HepG2 (cell line): Measurements from ENCODE around the gene SPATS2. TPM values are rescaled to one million over a fixed set of nuclear protein-coding genes. Genes with fewer than 3 reads are reported as not detected.

Source experiments
- BHLHE40 ChIP-seq: IDR thresholded peaks from 2 replicates; pipeline ENCODE4 v1.6.1; 2011; ENCODE audit warnings: low read length, improper control_type of control experiment
- CBX5 ChIP-seq: sonication (generic); formaldehyde crosslinking; IDR thresholded peaks from 2 replicates; pipeline ENCODE4 v1.4.0; 2020; ENCODE audit warnings: missing genetic modification reagents, borderline replicate concordance
- FOXP1 ChIP-seq, 2 experiments: fragments of 450-650 bp in 1 of 2; IDR thresholded peaks; 2 replicates each; pipeline ENCODE4 v1.6.1; 2017 to 2018; ENCODE audit warnings: antibody characterized with exemption in 1 of 2
- HNRNPK ChIP-seq: fragments of 200-400 bp; formaldehyde crosslinking; IDR thresholded peaks from 2 replicates; pipeline ENCODE4 v1.6.1; 2018; ENCODE audit warnings: low read length, low read depth, moderate library complexity, mild to moderate bottlenecking; ENCODE audit not compliant: poor library complexity, severe bottlenecking
- JUND ChIP-seq: sonication (generic); formaldehyde crosslinking; IDR thresholded peaks from 2 replicates; pipeline ENCODE4 v1.8.0; 2022; ENCODE audit warnings: mild to moderate bottlenecking, missing genetic modification reagents
- KDM4B ChIP-seq: sonication (generic); formaldehyde crosslinking; IDR thresholded peaks from 2 replicates; pipeline ENCODE4 v1.4.0; 2020; ENCODE audit warnings: missing genetic modification reagents
- KMT2B ChIP-seq: IDR thresholded peaks from 2 replicates; pipeline ENCODE4 v1.6.1; 2016; ENCODE audit warnings: missing genetic modification reagents, missing compliant biosample characterization
- RFX1 ChIP-seq: fragments of 450-650 bp; IDR thresholded peaks from 2 replicates; pipeline ENCODE4 v1.6.1; 2017
- SATB2 ChIP-seq: sonication (generic); formaldehyde crosslinking; IDR thresholded peaks from 2 replicates; pipeline ENCODE4 v1.5.0; 2020; ENCODE audit warnings: missing genetic modification reagents
- SCMH1 ChIP-seq: sonication (generic); formaldehyde crosslinking; IDR thresholded peaks from 2 replicates; pipeline ENCODE4 v1.9.0; 2021; ENCODE audit warnings: missing genetic modification reagents, mild to moderate bottlenecking, borderline replicate concordance
- ZFY ChIP-seq: sonication (generic); formaldehyde crosslinking; IDR thresholded peaks from 2 replicates; pipeline ENCODE4 v1.4.0; 2020; ENCODE audit warnings: missing genetic modification reagents
- ZMYM3 ChIP-seq: sonication (generic); formaldehyde crosslinking; IDR thresholded peaks from 2 replicates; pipeline ENCODE4 v1.5.1; 2020; ENCODE audit warnings: mild to moderate bottlenecking, missing genetic modification reagents
- ZNF230 ChIP-seq: sonication (generic); formaldehyde crosslinking; IDR thresholded peaks from 2 replicates; pipeline ENCODE4 v1.4.0; 2020; ENCODE audit warnings: mild to moderate bottlenecking, missing genetic modification reagents
- ZNF34 ChIP-seq: sonication (generic); formaldehyde crosslinking; IDR thresholded peaks from 2 replicates; pipeline ENCODE4 v1.4.0; 2020; ENCODE audit warnings: mild to moderate bottlenecking, missing genetic modification reagents, borderline replicate concordance
- ZNF549 ChIP-seq: sonication (generic); formaldehyde crosslinking; IDR thresholded peaks from 2 replicates; pipeline ENCODE4 v1.5.0; 2020; ENCODE audit warnings: missing genetic modification reagents
- ZNF761 ChIP-seq: sonication (generic); formaldehyde crosslinking; conservative IDR thresholded peaks from 2 replicates; pipeline ENCODE4 v1.4.0; 2020; ENCODE audit warnings: mild to moderate bottlenecking, missing genetic modification reagents
- ZNF773 ChIP-seq: sonication (generic); formaldehyde crosslinking; IDR thresholded peaks from 2 replicates; pipeline ENCODE4 v1.4.0; 2020; ENCODE audit warnings: missing genetic modification reagents, borderline replicate concordance
- polyA plus RNA-seq, 8 experiments: library from polyadenylated mRNA; depleted of rRNA in 3 of 8; stranded (reverse) in 7 of 8; unstranded in 1 of 8; fragments of >200 nt; fragmentation: Illumina TruSeq in 4 of 8; extraction: Trizol in 4 of 8; gene quantifications; 2 replicates each; pipeline versions ENCODE4 v1.2.1 to v1.2.3, GENCODE V29; 2011 to 2016; ENCODE audit warnings: low read depth in 4 of 8, missing spikeins in 1 of 8, mixed read lengths in 1 of 8; ENCODE audit not compliant: insufficient read depth in 1 of 8
- total RNA-seq, 5 experiments: library from RNA; depleted of rRNA; stranded (reverse); fragments of >200 nt; fragmentation: Illumina TruSeq; extraction: Trizol; gene quantifications; 2 replicates each; pipeline ENCODE4 v1.2.3, GENCODE V29; 2016; ENCODE audit warnings: low read depth in 1 of 5
- TF ChIP-seq, protein P1 (sequence below): conservative IDR thresholded peaks from 2 replicates; pipeline ENCODE4 v1.6.1; 2018; ENCODE audit warnings: missing genetic modification reagents
- TF ChIP-seq, protein P2 (sequence below): IDR thresholded peaks from 2 replicates; pipeline ENCODE4 v1.6.1; 2016; ENCODE audit warnings: mild to moderate bottlenecking
- TF ChIP-seq, protein P3 (sequence below): sonication (generic); formaldehyde crosslinking; IDR thresholded peaks from one replicate; pipeline ENCODE4 v1.5.1; 2020; ENCODE audit warnings: mild to moderate bottlenecking, missing genetic modification reagents; ENCODE audit errors: not compliant biosample characterization

The SPATS2 gene
- total and polyA plus RNA-seq, 2 of the 13 experiments (the other 11 are each of a cell fraction or from before 2014, with no cell fraction given), result 19.3 to 28.1 TPM

DNA sequence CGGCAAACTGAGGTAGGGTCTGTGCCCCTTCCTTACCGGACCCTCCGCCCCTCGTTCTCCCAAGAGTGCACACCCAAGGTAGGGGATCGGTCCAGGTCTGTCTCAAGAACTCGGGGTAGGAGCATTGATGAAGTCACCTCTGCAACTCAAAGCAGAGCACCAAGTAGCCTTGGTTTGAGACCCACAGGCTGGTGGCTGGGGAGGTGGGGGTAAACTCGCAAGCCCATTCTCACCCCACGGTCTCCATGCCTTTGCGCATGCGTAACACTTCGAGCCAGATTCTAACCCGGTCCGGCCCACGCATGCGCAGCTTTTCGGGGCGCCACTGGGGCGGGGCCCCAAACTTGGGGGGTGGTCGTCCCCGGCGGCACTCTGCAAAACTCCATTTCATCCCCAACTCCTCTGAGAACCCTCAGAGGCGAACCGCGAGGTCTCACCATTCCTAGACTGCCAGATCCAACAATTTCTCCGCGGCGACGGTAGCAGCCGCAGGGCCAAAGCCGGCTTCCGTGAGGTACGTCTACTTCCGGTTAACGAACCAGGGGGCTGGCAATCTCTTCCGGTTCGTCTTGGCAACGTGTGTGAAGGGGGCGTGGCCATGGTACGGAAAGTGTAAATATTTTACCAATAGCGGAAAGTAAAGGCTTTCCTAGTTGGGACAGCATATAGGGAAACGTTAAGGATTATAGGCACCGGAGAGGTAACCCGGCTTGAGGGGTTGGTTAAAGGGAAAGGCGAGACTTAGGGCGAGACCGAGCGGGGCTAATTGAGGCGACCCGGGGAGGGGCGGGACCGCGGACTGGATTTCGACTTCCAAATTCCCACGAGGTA is 200.6 kb downstream of the SPATS2 start, which contains the start of gene MCRS1 (continued):
- no peak for TF ChIP-seq HNRNPK
- peak; percentile 98 for TF ChIP-seq KMT2B
- TF ChIP-seq SATB2 (CRISPR knock-in tag), result no peak
- TF ChIP-seq, protein P1, sequence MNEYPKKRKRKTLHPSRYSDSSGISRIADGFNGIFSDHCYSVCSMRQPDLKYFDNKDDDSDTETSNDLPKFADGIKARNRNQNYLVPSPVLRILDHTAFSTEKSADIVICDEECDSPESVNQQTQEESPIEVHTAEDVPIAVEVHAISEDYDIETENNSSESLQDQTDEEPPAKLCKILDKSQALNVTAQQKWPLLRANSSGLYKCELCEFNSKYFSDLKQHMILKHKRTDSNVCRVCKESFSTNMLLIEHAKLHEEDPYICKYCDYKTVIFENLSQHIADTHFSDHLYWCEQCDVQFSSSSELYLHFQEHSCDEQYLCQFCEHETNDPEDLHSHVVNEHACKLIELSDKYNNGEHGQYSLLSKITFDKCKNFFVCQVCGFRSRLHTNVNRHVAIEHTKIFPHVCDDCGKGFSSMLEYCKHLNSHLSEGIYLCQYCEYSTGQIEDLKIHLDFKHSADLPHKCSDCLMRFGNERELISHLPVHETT (CRISPR knock-in tag), result peak; percentile 81; the same call in 1 of the 2 replicates
- TF ChIP-seq CBX5 (CRISPR knock-in tag), result peak; percentile 46; the same call in 1 of the 2 replicates
- no peak for TF ChIP-seq FOXP1 (IDR thresholded peaks at IDR 0.05)
- TF ChIP-seq FOXP1 (CRISPR knock-in tag; IDR thresholded peaks at IDR 0.05), result no peak
- TF ChIP-seq RFX1, result no peak
- no peak for TF ChIP-seq ZNF34 (CRISPR knock-in tag)
- TF ChIP-seq JUND, result no peak
- TF ChIP-seq ZNF549 (CRISPR knock-in tag), result no peak
- no peak for TF ChIP-seq ZNF230 (CRISPR knock-in tag)
- no peak; the same call in 1 of the 2 replicates for TF ChIP-seq KDM4B (CRISPR knock-in tag)
- TF ChIP-seq BHLHE40, result 0 out of 2 replicates have a peak, but pooled peaks have one; percentile 17
- no peak for TF ChIP-seq ZNF773 (CRISPR knock-in tag)
- no peak for TF ChIP-seq ZNF761 (CRISPR knock-in tag)
- TF ChIP-seq, protein P2, sequence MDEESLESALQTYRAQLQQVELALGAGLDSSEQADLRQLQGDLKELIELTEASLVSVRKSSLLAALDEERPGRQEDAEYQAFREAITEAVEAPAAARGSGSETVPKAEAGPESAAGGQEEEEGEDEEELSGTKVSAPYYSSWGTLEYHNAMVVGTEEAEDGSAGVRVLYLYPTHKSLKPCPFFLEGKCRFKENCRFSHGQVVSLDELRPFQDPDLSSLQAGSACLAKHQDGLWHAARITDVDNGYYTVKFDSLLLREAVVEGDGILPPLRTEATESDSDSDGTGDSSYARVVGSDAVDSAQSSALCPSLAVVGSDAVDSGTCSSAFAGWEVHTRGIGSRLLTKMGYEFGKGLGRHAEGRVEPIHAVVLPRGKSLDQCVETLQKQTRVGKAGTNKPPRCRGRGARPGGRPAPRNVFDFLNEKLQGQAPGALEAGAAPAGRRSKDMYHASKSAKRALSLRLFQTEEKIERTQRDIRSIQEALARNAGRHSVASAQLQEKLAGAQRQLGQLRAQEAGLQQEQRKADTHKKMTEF (CRISPR knock-in tag), result peak; percentile 65
- peak; percentile 95 for TF ChIP-seq ZFY
- TF ChIP-seq, protein P3, sequence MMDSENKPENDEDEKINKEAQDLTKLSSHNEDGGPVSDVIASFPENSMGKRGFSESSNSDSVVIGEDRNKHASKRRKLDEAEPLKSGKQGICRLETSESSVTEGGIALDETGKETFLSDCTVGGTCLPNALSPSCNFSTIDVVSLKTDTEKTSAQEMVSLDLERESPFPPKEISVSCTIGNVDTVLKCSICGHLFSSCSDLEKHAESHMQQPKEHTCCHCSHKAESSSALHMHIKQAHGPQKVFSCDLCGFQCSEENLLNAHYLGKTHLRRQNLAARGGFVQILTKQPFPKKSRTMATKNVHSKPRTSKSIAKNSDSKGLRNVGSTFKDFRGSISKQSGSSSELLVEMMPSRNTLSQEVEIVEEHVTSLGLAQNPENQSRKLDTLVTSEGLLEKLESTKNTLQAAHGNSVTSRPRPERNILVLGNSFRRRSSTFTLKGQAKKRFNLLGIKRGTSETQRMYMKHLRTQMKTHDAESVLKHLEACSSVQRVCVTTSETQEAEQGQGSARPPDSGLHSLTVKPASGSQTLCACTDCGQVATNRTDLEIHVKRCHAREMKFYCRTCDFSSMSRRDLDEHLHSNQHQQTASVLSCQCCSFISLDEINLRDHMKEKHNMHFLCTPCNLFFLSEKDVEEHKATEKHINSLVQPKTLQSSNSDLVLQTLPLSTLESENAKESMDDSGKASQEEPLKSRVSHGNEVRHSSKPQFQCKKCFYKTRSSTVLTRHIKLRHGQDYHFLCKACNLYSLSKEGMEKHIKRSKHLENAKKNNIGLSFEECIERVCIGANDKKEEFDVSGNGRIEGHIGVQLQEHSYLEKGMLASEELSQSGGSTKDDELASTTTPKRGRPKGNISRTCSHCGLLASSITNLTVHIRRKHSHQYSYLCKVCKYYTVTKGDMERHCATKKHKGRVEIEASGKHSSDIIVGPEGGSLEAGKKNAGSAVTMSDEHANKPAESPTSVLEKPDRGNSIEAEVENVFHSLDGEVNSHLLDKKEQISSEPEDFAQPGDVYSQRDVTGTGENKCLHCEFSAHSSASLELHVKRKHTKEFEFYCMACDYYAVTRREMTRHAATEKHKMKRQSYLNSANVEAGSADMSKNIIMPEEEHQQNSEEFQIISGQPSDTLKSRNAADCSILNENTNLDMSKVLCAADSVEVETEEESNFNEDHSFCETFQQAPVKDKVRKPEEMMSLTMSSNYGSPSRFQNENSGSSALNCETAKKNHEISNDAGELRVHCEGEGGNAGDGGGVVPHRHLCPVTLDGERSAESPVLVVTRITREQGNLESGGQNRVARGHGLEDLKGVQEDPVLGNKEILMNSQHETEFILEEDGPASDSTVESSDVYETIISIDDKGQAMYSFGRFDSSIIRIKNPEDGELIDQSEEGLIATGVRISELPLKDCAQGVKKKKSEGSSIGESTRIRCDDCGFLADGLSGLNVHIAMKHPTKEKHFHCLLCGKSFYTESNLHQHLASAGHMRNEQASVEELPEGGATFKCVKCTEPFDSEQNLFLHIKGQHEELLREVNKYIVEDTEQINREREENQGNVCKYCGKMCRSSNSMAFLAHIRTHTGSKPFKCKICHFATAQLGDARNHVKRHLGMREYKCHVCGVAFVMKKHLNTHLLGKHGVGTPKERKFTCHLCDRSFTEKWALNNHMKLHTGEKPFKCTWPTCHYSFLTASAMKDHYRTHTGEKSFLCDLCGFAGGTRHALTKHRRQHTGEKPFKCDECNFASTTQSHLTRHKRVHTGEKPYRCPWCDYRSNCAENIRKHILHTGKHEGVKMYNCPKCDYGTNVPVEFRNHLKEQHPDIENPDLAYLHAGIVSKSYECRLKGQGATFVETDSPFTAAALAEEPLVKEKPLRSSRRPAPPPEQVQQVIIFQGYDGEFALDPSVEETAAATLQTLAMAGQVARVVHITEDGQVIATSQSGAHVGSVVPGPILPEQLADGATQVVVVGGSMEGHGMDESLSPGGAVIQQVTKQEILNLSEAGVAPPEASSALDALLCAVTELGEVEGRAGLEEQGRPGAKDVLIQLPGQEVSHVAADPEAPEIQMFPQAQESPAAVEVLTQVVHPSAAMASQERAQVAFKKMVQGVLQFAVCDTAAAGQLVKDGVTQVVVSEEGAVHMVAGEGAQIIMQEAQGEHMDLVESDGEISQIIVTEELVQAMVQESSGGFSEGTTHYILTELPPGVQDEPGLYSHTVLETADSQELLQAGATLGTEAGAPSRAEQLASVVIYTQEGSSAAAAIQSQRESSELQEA (CRISPR knock-in tag), result peak; percentile 64
- TF ChIP-seq SCMH1 (CRISPR knock-in tag), result no peak
- TF ChIP-seq ZMYM3 (CRISPR knock-in tag), result no peak
